Measurements from ENCODE around the gene DENND5A.

DENND5A gene

DNA sequence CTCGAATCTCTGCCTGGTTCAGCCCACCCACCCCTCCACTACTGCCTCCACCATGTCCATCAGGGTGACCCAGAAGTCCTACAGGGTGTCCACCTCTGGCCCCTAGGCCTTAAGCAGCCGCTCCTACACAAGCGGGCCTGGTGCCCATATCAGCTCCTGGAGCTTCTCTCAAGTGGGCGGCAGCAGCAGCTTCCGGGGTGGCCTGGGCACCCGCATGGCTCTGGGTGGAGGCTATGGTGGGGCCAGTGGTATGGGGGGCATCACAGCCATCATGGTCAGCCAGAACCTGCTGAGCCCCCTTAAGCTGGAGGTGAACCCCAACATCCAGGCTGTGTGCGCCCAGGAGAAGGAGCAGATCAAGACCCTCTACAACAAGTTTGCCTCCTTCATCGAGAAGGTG, 170.7 kb downstream of the DENND5A start:
- no peak for DNase-seq

DNA sequence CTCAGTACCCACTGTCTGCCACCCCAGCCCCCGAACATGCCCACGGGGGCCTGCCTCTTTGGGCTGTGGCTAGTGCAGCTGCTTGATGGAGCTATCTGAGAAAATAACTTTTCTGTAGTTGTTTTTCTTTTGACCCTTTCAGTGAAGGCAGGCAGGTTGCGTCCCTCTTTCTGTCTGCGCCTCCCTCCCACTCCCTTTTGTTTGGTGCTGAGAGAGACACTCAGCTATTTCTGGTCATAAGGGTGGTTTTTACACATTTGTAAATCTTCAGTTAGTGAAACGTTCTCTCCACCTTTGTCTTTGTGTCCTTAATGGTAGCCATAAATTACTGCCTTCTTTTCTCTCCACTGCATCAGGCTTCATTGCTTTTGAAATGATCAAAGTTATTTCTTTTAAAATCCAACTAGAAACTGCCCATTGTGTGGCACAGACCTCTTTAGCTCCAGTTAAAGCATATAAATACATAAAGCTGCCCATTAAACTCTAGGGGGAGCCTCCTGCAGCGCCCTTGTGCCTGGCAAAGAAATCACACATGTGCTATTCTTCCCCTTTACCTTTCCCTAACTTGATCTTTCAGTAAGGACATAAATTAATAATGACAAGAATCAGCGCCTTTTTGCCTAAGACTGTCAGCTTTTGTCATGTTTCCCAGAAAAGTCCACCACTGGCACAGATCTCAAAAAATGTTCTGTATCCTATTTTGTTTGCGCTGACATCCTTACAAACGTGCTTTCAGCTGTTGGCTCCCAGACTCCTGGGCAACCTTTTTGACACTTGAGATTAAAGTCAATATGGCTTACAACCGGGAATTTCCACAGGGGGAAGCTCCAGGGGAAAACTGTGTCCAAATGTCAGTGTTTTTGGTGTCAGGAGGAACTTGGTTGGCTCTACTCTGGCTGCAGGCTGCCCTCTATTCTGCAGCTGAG, 172.0 kb downstream of the DENND5A start:
- DNase-seq: no peak

DNA sequence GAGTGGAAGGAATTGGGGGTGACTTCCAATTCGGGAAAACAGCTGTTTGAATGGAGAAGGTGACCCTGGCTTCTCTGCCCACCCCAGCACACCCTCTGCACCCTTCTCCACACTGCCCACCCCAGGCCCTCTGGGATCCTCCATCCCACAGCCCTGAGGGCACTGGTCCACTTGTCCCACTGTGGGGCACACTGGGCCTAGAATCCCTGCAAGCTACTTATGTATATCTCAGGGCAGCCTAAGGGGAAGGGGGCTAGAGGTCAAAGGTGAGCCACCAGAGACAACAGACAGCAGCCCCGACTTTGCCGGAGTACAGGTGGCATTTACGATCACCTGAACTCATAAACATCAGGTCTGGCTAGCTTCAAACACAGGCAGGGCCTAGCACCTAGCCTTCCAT, 173.1 kb downstream of the DENND5A start:
- DNase-seq: no peak

DNA sequence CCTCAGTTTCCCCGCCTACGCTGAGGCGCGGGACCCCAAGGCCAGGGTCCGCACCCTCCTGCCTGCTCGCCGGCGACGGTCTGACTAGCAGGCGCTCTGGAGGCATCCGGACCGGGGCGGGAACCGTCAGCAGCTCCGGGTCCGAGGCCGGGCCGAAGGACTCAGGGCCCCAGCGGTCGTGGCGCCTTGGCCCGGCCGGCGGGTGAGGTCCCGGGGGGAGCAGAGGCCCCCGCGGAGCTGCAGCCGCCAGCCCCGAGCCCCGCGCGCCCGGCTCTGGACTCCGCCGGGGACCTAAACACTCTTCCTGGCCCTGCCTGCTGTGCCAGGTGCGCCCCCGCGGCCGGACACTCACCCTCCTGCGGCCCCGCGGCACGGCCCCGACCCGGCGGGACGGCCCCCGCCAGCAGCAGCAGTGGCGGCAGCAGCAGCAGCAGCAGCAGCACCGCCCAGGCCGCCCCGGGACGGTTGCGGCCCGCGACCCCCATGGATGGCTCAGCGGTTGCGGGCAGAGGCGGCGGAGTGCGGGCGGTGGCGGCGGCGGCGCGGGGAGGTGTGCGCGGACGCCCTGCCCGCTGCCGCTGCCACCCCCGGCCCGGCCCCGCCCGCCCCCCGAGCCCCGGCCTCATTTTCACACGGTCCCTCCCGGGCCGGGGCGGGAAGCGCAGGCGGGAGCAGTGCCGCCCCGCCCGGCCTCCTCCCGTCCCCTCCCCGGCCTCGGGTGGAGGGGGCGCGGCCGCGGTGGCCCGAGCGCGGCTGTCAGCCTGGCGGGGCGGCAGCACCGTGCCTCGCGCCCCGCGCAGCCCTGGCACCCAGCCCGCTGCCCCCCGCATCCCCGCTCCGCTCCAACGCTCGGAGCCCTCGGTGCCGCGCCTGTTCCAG, 173.9 kb downstream of the DENND5A start, which contains the start of gene SCUBE2:
SCUBE2 (minus strand) TSS at position 556 of the 879 bp plus-strand sequence; CDS start at position 485, 71 bp downstream.
- DNase-seq: no peak

DNA sequence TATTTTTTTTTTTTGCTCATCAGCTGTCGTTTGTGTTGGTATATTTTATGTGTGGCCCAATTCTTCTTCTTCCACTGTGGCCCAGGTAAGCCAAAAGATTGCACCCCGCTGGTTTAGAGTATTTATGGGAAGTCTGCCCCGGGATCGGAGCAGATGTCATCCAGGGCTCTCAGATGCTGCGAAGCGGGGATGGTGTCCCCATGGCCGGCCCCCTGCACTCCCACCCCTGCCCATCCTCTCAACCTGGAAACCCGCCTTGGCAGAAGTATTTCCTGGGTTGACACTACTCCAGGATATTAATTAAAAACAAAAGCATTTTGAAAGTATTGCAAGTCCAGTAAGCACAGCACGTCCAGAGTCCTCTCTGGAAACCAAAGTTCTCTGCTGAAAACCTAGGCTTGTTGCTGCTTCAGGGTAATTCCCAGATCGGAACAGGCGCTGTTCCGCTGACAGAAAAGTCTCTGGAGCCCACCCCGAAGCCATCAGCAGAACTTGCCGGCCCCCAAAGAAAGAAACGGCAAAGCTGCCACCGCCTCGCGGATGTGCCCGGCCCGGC, 174.6 kb downstream of the DENND5A start:
- no peak for DNase-seq

DNA sequence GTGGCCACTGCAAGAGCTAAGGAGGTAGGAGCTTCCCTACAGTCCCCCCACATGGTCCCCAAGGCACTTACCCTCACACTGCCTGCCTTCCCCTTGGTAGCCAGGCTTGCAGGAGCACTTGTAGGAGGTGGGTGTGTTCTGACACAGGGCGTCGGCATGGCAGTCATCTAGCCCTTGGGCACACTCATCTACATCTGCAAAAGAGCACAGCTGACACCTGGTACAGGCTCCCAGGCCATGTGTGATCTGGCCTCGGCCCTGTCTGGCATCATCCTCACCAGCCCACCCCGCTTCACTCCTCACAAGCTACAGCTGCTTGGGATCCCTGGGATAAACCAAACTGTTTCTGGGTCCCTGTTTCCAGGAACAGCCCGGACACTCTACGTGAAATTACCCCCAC, 175.5 kb downstream of the DENND5A start:
- DNase-seq: no peak

DNA sequence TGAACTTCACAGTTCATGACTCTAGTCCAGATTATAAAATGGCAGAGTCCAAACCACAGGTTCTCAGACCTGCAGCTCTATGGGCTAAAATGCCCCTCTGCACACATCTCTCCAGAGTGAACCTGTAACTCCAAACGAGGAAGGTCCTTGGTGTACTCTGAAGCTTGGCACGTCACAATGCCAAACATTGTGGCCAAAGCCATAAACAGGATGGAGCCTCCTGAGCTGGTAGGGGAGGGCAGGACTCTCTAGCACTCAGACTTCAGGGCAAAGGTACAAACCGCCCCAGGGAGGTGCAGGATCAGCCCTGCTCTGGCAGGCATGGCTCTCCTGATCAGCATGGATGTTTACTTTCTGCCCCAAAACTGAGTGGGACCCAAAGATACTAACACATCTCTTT, 176.1 kb downstream of the DENND5A start:
- DNase-seq: no peak
